GM23338 (cell line): ENCODE results near the gene SPECC1.

Experiments used
- CTCF ChIP-seq, 2 experiments: fragments of 200-600 bp in 1 of 2; sonication (generic) in 1 of 2; conservative IDR thresholded peaks; 2 replicates each; pipeline versions ENCODE4 v1.5.1 to v1.6.1; 2016 to 2017; ENCODE audit warnings: antibody characterized with exemption in 2 of 2, low read depth in 2 of 2, mild to moderate bottlenecking in 2 of 2, moderate library complexity in 1 of 2
- POLR2AphosphoS5 ChIP-seq: IDR thresholded peaks from 2 replicates; pipeline ENCODE4 v1.6.1; 2016; ENCODE audit warnings: antibody characterized with exemption, low read depth

GRCh38 chr17:19992803-19993713, 16.1 kb upstream of the SPECC1 start:
- TF ChIP-seq CTCF (conservative IDR thresholded peaks at IDR 0.05; ENCODE audit: low read depth in 2 of 2) (peak; percentile 65 to 86), POLR2AphosphoS5 (no peak)
